Measurements from ENCODE around the gene PUS3. TPM values are rescaled to one million over a fixed set of nuclear protein-coding genes. Genes with fewer than 3 reads are reported as not detected.

Gene PUS3
- total RNA-seq, 1 donor from 2014 or later: 14.3 TPM

DNA sequence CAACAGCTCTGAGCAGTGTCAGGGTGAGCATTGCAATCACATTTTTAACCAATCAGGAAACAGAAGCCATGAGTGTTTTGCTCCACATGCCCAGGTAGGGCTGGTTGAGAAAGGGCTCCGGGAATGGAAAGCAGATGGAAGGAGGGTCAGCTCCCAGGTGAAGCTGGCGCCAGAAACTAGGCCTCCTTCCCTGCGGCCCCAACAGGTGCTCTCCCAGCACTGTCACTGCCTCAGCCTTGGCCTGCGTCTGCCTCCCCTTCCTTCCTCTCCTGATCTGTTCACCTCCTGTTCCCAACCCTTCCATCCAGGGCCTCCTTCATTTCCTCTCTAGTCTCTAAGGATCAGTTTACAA, 38.2 kb upstream of the PUS3 start:
- H3K4me3 Mint-ChIP-seq (ENCODE audit: unreplicated experiment): no peak overlapping the region
- Histone ChIP-seq H3K36me3 (ENCODE audit: insufficient read depth, low read length) (no peaks in the 10 kb centered on the region), H4K20me1 (ENCODE audit: insufficient read depth, low read length) (no peaks in the 10 kb centered on the region), H3K4me3 (ENCODE audit: insufficient read depth, low read depth, low read length) (no peak overlapping the region), H3K4me1 (ENCODE audit: insufficient read depth, low read length) (no peaks in the 10 kb centered on the region), H3K4me2 (ENCODE audit: low read length) (no peak overlapping the region), H3K9ac (ENCODE audit: low read length) (no peak overlapping the region), H3K79me2 (ENCODE audit: insufficient read depth, low read length) (no peaks in the 10 kb centered on the region), H3K27me3 (ENCODE audit: insufficient read depth, low read length) (peaks cover 2% of the 10 kb centered on the region), H3K9me3 (ENCODE audit: insufficient read depth, low read depth, low read length) (no peaks in the 10 kb centered on the region), H3K27ac (ENCODE audit: low read depth, low read length) (no peak overlapping the region), H2AFZ (ENCODE audit: low read depth, low read length) (no peak overlapping the region)
- H3K4me1 Mint-ChIP-seq (ENCODE audit: low read depth, unreplicated experiment): no peaks in the 10 kb centered on the region
- no peaks in the 10 kb centered on the region for H3K9me3 Mint-ChIP-seq (ENCODE audit: unreplicated experiment)
- no peak overlapping the region for H3K27ac Mint-ChIP-seq (ENCODE audit: unreplicated experiment)
- TF ChIP-seq CTCF (IDR thresholded peaks at IDR 0.05; ENCODE audit: insufficient read depth, low read depth, low read length) (no peak), EZH2 (IDR thresholded peaks at IDR 0.05; ENCODE audit: insufficient read depth, low read length) (no peak)
- no peak for DNase-seq (ENCODE audit: low read depth)
- FAIRE-seq: no peak
- H3K36me3 Mint-ChIP-seq (ENCODE audit: low read depth, unreplicated experiment): no peaks in the 10 kb centered on the region
- peaks cover 21% of the 10 kb centered on the region for H3K27me3 Mint-ChIP-seq (ENCODE audit: low read depth, unreplicated experiment)

DNA sequence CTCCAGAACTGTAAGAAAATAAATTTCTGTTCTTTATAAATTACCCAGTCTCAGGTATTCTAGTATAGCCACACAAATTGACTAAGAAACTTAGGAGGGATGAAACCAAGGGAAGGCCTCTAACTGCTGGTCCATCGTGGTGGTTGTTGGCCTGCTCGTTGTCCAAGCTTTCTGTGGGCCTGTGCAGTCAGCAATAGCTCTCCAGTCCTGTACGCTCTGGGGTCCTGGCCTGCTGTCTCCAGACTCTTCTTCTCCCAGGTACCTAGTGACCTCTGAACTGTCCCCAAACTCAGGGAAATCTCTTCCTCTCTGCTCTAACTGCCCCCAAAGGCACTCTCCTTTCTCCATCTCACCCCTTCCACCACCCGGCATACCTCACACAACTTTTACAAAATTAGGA, 37.1 kb upstream of the PUS3 start:
- H3K4me3 Mint-ChIP-seq (ENCODE audit: unreplicated experiment): no peak overlapping the region
- Histone ChIP-seq H3K4me2 (ENCODE audit: low read length) (no peak overlapping the region), H3K36me3 (ENCODE audit: insufficient read depth, low read length) (no peaks in the 10 kb centered on the region), H3K79me2 (ENCODE audit: insufficient read depth, low read length) (no peaks in the 10 kb centered on the region), H3K27me3 (ENCODE audit: insufficient read depth, low read length) (peaks cover 2% of the 10 kb centered on the region), H3K4me3 (ENCODE audit: insufficient read depth, low read depth, low read length) (no peak overlapping the region), H3K9ac (ENCODE audit: low read length) (no peak overlapping the region), H3K4me1 (ENCODE audit: insufficient read depth, low read length) (no peaks in the 10 kb centered on the region), H3K27ac (ENCODE audit: low read depth, low read length) (no peak overlapping the region), H4K20me1 (ENCODE audit: insufficient read depth, low read length) (no peaks in the 10 kb centered on the region), H2AFZ (ENCODE audit: low read depth, low read length) (no peak overlapping the region), H3K9me3 (ENCODE audit: insufficient read depth, low read depth, low read length) (no peaks in the 10 kb centered on the region)
- DNase-seq (ENCODE audit: low read depth): no peak
- peaks cover 23% of the 10 kb centered on the region for H3K27me3 Mint-ChIP-seq (ENCODE audit: low read depth, unreplicated experiment)
- no peaks in the 10 kb centered on the region for H3K9me3 Mint-ChIP-seq (ENCODE audit: unreplicated experiment)
- TF ChIP-seq EZH2 (IDR thresholded peaks at IDR 0.05; ENCODE audit: insufficient read depth, low read length): no peak
- no peak for TF ChIP-seq CTCF (IDR thresholded peaks at IDR 0.05; ENCODE audit: insufficient read depth, low read depth, low read length)
- H3K27ac Mint-ChIP-seq (ENCODE audit: unreplicated experiment): no peak overlapping the region
- FAIRE-seq: no peak
- no peaks in the 10 kb centered on the region for H3K36me3 Mint-ChIP-seq (ENCODE audit: low read depth, unreplicated experiment)
- H3K4me1 Mint-ChIP-seq (ENCODE audit: low read depth, unreplicated experiment): no peaks in the 10 kb centered on the region

- Mint-ChIP-seq H3K9me3 (ENCODE audit: unreplicated experiment) (no peaks in the 10 kb centered on the region), H3K36me3 (ENCODE audit: low read depth, unreplicated experiment) (no peaks in the 10 kb centered on the region), H3K4me1 (ENCODE audit: low read depth, unreplicated experiment) (no peaks in the 10 kb centered on the region), H3K27ac (ENCODE audit: unreplicated experiment) (no peak overlapping the region), H3K4me3 (ENCODE audit: unreplicated experiment) (no peak overlapping the region), H3K27me3 (ENCODE audit: low read depth, unreplicated experiment) (peaks cover 20% of the 10 kb centered on the region)
- DNase-seq (ENCODE audit: low read depth): no peak
- Histone ChIP-seq H3K4me3 (ENCODE audit: insufficient read depth, low read depth, low read length) (no peak overlapping the region), H3K36me3 (ENCODE audit: insufficient read depth, low read length) (no peaks in the 10 kb centered on the region), H3K27ac (ENCODE audit: low read depth, low read length) (no peak overlapping the region), H3K79me2 (ENCODE audit: insufficient read depth, low read length) (no peaks in the 10 kb centered on the region), H3K9ac (ENCODE audit: low read length) (no peak overlapping the region), H4K20me1 (ENCODE audit: insufficient read depth, low read length) (no peaks in the 10 kb centered on the region), H3K4me2 (ENCODE audit: low read length) (no peak overlapping the region), H2AFZ (ENCODE audit: low read depth, low read length) (no peak overlapping the region), H3K4me1 (ENCODE audit: insufficient read depth, low read length) (no peaks in the 10 kb centered on the region), H3K27me3 (ENCODE audit: insufficient read depth, low read length) (peaks cover 2% of the 10 kb centered on the region), H3K9me3 (ENCODE audit: insufficient read depth, low read depth, low read length) (no peaks in the 10 kb centered on the region)
- FAIRE-seq: no peak
- TF ChIP-seq EZH2 (IDR thresholded peaks at IDR 0.05; ENCODE audit: insufficient read depth, low read length) (no peak), CTCF (IDR thresholded peaks at IDR 0.05; ENCODE audit: insufficient read depth, low read depth, low read length) (no peak)
Measured at GRCh38 chr11:125939081-125939521, 36.1 kb upstream of the PUS3 start.

Measured in astrocyte (in vitro differentiated cells and primary cell).